H1 (cell line): ENCODE measurements around the gene ZNF48. TPM values are rescaled to one million over a fixed set of nuclear protein-coding genes. Genes with fewer than 3 reads are reported as not detected.

Experiments
- CTCF ChIA-PET: fragments of 300-600 bp; sonication (Branson Sonifier 250); formaldehyde crosslinking; loops from one replicate; lab custom pipeline; 2021; ENCODE audit not compliant: partially characterized antibody; lab: Charles Lee
- POLR2A ChIA-PET: fragments of 300-600 bp; sonication (Branson Sonifier 250); formaldehyde crosslinking; loops from one replicate; lab custom pipeline; 2021; ENCODE audit warnings: inconsistent platforms; ENCODE audit not compliant: partially characterized antibody; lab: Charles Lee
- DNase-seq, 2 experiments: peaks; one replicate each; pipeline versions ENCODE4 v3.0.0 to v3.0.0-alpha.2; 2010 to 2022; ENCODE audit warnings: low spot score in 2 of 2, low read depth in 1 of 2, mixed read lengths in 1 of 2
- FAIRE-seq: peaks from 2 replicates; lab custom pipeline; 2011; peaks lifted over from hg19 to GRCh38; lab: Jason Lieb, UNC
- H2AFZ ChIP-seq: 2 replicates; pipeline ENCODE4 v1.8.1; 2012; ENCODE audit warnings: low read length, inconsistent platforms
- H2AK5ac ChIP-seq: 2 replicates; pipeline ENCODE4 v1.6.1; 2013; ENCODE audit warnings: low read depth, low read length
- H2BK120ac ChIP-seq: replicated peaks from 2 replicates; pipeline ENCODE3; 2013; ENCODE audit warnings: low read depth, low read length, inconsistent platforms
- H2BK12ac ChIP-seq: 2 replicates; pipeline ENCODE4 v1.6.1; 2013; ENCODE audit warnings: low read depth, low read length
- H2BK15ac ChIP-seq: 2 replicates; pipeline ENCODE4 v1.6.1; 2013; ENCODE audit warnings: low read length
- H2BK20ac ChIP-seq: 2 replicates; pipeline ENCODE4 v1.6.1; 2013; ENCODE audit warnings: low read length
- H2BK5ac ChIP-seq: 2 replicates; pipeline ENCODE4 v1.6.1; 2013; ENCODE audit warnings: low read depth, low read length
- H3K14ac ChIP-seq: 2 replicates; pipeline ENCODE4 v1.6.1; 2013; ENCODE audit warnings: inconsistent platforms; ENCODE audit not compliant: insufficient read length
- H3K18ac ChIP-seq: 2 replicates; pipeline ENCODE4 v1.6.1; 2013; ENCODE audit warnings: low read length; ENCODE audit errors: extremely low read depth
- H3K23ac ChIP-seq: 2 replicates; pipeline ENCODE4 v1.6.1; 2013; ENCODE audit warnings: inconsistent platforms; ENCODE audit not compliant: insufficient read length
- H3K23me2 ChIP-seq: 2 replicates; pipeline ENCODE4 v1.6.1; 2013; ENCODE audit warnings: low read depth, low read length
- H3K27ac ChIP-seq: 2 replicates; pipeline ENCODE4 v1.6.1; 2011; ENCODE audit warnings: low read depth, low read length, inconsistent platforms
- H3K27me3 ChIP-seq, 4 experiments: replicated peaks in 1 of 4; 1 replicate in 1 of 4; 2 replicates in 3 of 4; pipeline versions ENCODE4 v1.6.1 to v1.8.1; 2011 to 2013; ENCODE audit warnings: low read length in 3 of 4, mild to moderate bottlenecking in 3 of 4, inconsistent platforms in 2 of 4, mixed read lengths in 2 of 4, moderate library complexity in 1 of 4; ENCODE audit not compliant: control insufficient read depth in 3 of 4, insufficient read depth in 3 of 4; ENCODE audit errors: extremely low read depth in 1 of 4
- H3K36me3 ChIP-seq, 4 experiments: 2 replicates each; pipeline versions ENCODE4 v1.6.1 to v1.8.1; 2011 to 2013; ENCODE audit warnings: mild to moderate bottlenecking in 4 of 4, low read length in 3 of 4, moderate library complexity in 2 of 4, control low read depth in 1 of 4, inconsistent platforms in 1 of 4; ENCODE audit not compliant: insufficient read depth in 4 of 4, control insufficient read depth in 2 of 4
- H3K4ac ChIP-seq: replicated peaks from 2 replicates; pipeline ENCODE3; 2013; ENCODE audit warnings: low read length, low read depth, mixed read lengths, inconsistent platforms; ENCODE audit not compliant: insufficient read length
- H3K4me1 ChIP-seq, 4 experiments: replicated peaks in 1 of 4; 1 replicate in 1 of 4; 2 replicates in 3 of 4; pipeline versions ENCODE4 v1.6.1 to v1.8.1; 2011 to 2013; ENCODE audit warnings: low read length in 3 of 4, inconsistent platforms in 2 of 4, mixed read lengths in 1 of 4; ENCODE audit not compliant: insufficient read depth in 4 of 4, control insufficient read depth in 3 of 4
- H3K4me2 ChIP-seq, 2 experiments: 2 replicates each; pipeline versions ENCODE4 v1.6.1 to v1.8.1; 2011 to 2013; ENCODE audit warnings: low read depth in 2 of 2, low read length in 2 of 2, control low read depth in 1 of 2, inconsistent platforms in 1 of 2, mild to moderate bottlenecking in 1 of 2; ENCODE audit not compliant: insufficient read depth in 1 of 2
- H3K4me3 ChIP-seq, 4 experiments: fragments of 200-600, 300-600 bp in 1 of 4; sonication (generic), shearing (Covaris generic), sonication (Bioruptor Twin) in 1 of 4; 2 replicates each; pipeline versions ENCODE4 v1.5.1 to v1.8.1; 2011 to 2016; ENCODE audit warnings: low read length in 4 of 4, low read depth in 3 of 4, control low read depth in 2 of 4, inconsistent platforms in 2 of 4, mild to moderate bottlenecking in 2 of 4, mixed read lengths in 1 of 4, moderate library complexity in 1 of 4; ENCODE audit not compliant: insufficient read depth in 2 of 4; ENCODE audit errors: extremely low read depth in 1 of 4
- H3K56ac ChIP-seq: replicated peaks from 2 replicates; pipeline ENCODE3; 2013; ENCODE audit warnings: low read depth, mild to moderate bottlenecking, mixed read lengths, low read length, inconsistent platforms; ENCODE audit not compliant: insufficient read length
- H3K79me1 ChIP-seq: 2 replicates; pipeline ENCODE4 v1.6.1; 2013; ENCODE audit warnings: low read depth, low read length, control low read depth
- H3K79me2 ChIP-seq, 2 experiments: 2 replicates each; pipeline versions ENCODE4 v1.6.1 to v1.8.1; 2012 to 2013; ENCODE audit warnings: low read length in 2 of 2, mild to moderate bottlenecking in 2 of 2, inconsistent platforms in 1 of 2; ENCODE audit not compliant: insufficient read depth in 2 of 2, control insufficient read depth in 1 of 2
- H3K9ac ChIP-seq, 4 experiments: replicated peaks in 1 of 4; 1 replicate in 1 of 4; 2 replicates in 3 of 4; pipeline versions ENCODE4 v1.6.1 to v1.8.1; 2011 to 2013; ENCODE audit warnings: low read depth in 3 of 4, low read length in 3 of 4, control low read depth in 2 of 4, mild to moderate bottlenecking in 2 of 4, moderate library complexity in 2 of 4, inconsistent platforms in 1 of 4; ENCODE audit errors: extremely low read depth in 1 of 4
- H3K9me3 ChIP-seq, 2 experiments: 2 replicates each; pipeline versions ENCODE4 v1.6.1 to v1.8.1; 2012 to 2013; ENCODE audit warnings: mild to moderate bottlenecking in 2 of 2, moderate library complexity in 2 of 2, control low read depth in 1 of 2, inconsistent platforms in 1 of 2, low read depth in 1 of 2, low read length in 1 of 2, mixed read lengths in 1 of 2; ENCODE audit not compliant: insufficient read depth in 2 of 2
- H4K20me1 ChIP-seq, 2 experiments: replicated peaks in 1 of 2; 2 replicates each; pipeline versions ENCODE3 to v1.8.1; 2011 to 2013; ENCODE audit warnings: inconsistent platforms in 2 of 2, low read length in 2 of 2, mild to moderate bottlenecking in 1 of 2; ENCODE audit not compliant: insufficient read depth in 2 of 2, control insufficient read depth in 1 of 2
- H4K5ac ChIP-seq: 2 replicates; pipeline ENCODE4 v1.6.1; 2013; ENCODE audit warnings: low read length, low read depth, mixed read lengths, inconsistent platforms; ENCODE audit not compliant: insufficient read length
- H4K8ac ChIP-seq: 2 replicates; pipeline ENCODE4 v1.8.0; 2013; ENCODE audit warnings: mild to moderate bottlenecking, moderate library complexity, low read length, inconsistent platforms; ENCODE audit not compliant: insufficient read depth; ENCODE audit errors: extremely low read depth
- H4K91ac ChIP-seq: replicated peaks from 2 replicates; pipeline ENCODE3; 2013; ENCODE audit warnings: low read length, mixed read lengths, inconsistent platforms; ENCODE audit not compliant: insufficient read length
- KDM1A ChIP-seq: fragments of 200-600, 300-600 bp; sonication (generic); IDR thresholded peaks from 2 replicates; pipeline ENCODE4 v1.7.1; 2016; ENCODE audit warnings: mild to moderate bottlenecking, low read length, borderline replicate concordance
- YY1 ChIP-seq: IDR thresholded peaks from 2 replicates; pipeline ENCODE4 v1.6.1; 2011; ENCODE audit warnings: low read depth, mild to moderate bottlenecking, low read length
- WGBS, 2 experiments: shearing (Covaris generic) in 1 of 2; methylation state at CpG; one replicate each; pipeline versions ENCODE4 v1.1.6 to v1.1.7; 2013 to 2015; ENCODE audit warnings: low lambda C conversion rate in 2 of 2, mixed read lengths in 2 of 2, inconsistent platforms in 1 of 2, low coverage in 1 of 2, missing lambda C conversion rate in 1 of 2; ENCODE audit not compliant: insufficient replicate concordance in 2 of 2, insufficient coverage in 1 of 2, insufficient read length in 1 of 2; ENCODE audit errors: extremely low coverage in 1 of 2, missing lambda C conversion rate in 1 of 2; 5-methylcytosine and 5-hydroxymethylcytosine counted together
- polyA plus RNA-seq, 7 experiments: library from polyadenylated mRNA; depleted of rRNA in 3 of 7; stranded (reverse) in 5 of 7; unstranded in 2 of 7; fragments of >200 nt in 5 of 7; fragments of 200-250 nt in 2 of 7; gene quantifications; 1 replicate in 5 of 7; 2 replicates in 1 of 7; 4 replicates in 1 of 7; pipeline versions ENCODE4 v1.2.1 to v1.2.3, GENCODE V29; 2011 to 2013; ENCODE audit warnings: missing spikeins in 2 of 7, mixed read lengths in 2 of 7
- total RNA-seq: library from RNA; stranded (reverse); fragmentation: NEBNext Ultra II Directional; extraction: Animal tissue kit (Norgen Biotek cat#: 25700); gene quantifications from 2 replicates; pipeline ENCODE4 v1.2.1, GENCODE V29; 2021

The ZNF48 gene
- total and polyA plus RNA-seq, 2 of the 8 experiments (the other 6 are each of a cell fraction or from before 2014, with no cell fraction given): 30.4 to 41.2 TPM

- Histone ChIP-seq H2AK5ac (no peak overlapping the region), H3K23ac (no peak overlapping the region), H4K91ac (no peak overlapping the region), H2BK5ac (peak overlapping the region; percentile 12; the same call in 1 of the 2 replicates), H3K18ac (peak overlapping the region; percentile 81), H3K27me3 (no peaks in the 10 kb centered on the region; a peak in 1 of 7 replicates), H3K9me3 (no peaks in the 10 kb centered on the region), H3K23me2 (peaks cover 12% of the 10 kb centered on the region), H3K4ac (no peak overlapping the region), H4K5ac (peak overlapping the region; percentile 64), H3K27ac (no peak overlapping the region; the same call in 1 of the 2 replicates), H2BK20ac (0 out of 2 replicates have a peak overlapping the region, but pooled peaks have one; percentile 29), H3K4me2 (peak overlapping the region; percentile 82 to 97), H3K56ac (no peak overlapping the region)
- 38% methylated on average over 14 of the region's 14 CpGs; no CpG with 5 or more reads in 1 of the 2 experiments for WGBS, 2 experiments
- no peak for TF ChIP-seq YY1
- TF ChIP-seq KDM1A: peak; percentile 12; the same call in 1 of the 2 replicates
- TF ChIP-seq, all 59 proteins: peak for 1
- Histone ChIP-seq H3K79me2 (peaks cover 0 to 8% of the 10 kb centered on the region in 2 experiments; a peak in 2 of 4 replicates), H3K36me3 (peaks cover 0 to 8% (median 2%) of the 10 kb centered on the region in 4 experiments; a peak in 4 of 8 replicates), H2BK12ac (0 out of 2 replicates have a peak overlapping the region, but pooled peaks have one; percentile 2), H2BK15ac (no peak overlapping the region), H3K9ac (peak overlapping the region in 3 of 4 experiments; percentile 43 to 85 (median 78); a peak in 6 of 7 replicates), H2BK120ac (no peak overlapping the region), H2AFZ (peak overlapping the region; percentile 98), H3K4me3 (peak overlapping the region; percentile 74 to 85 (median 81)), H3K79me1 (peaks cover 5% of the 10 kb centered on the region; the same call in 1 of the 2 replicates), H3K14ac (no peak overlapping the region), H3K4me1 (peaks cover 3 to 12% (median 4%) of the 10 kb centered on the region in 4 experiments; a peak in 6 of 7 replicates), H4K20me1 (peaks cover 0 to 16% of the 10 kb centered on the region in 2 experiments), H4K8ac (no peak overlapping the region; the same call in 1 of the 2 replicates)
- ChIA-PET CTCF (interaction anchor here (0.7 to 2.9 kb wide), 10 partner anchors 10 to 287 kb away, joined by 3 to 20 read pairs (median 4); partner anchors contain the start of genes DCTPP1 and ZNF48), POLR2A (interaction anchor here (0.6 to 5.1 kb wide), 15 partner anchors 8 to 203 kb away, joined by 3 to 61 read pairs (median 5); partner anchors contain the start of genes CD2BP2, ZNF48, ZNF688 and ZNF689)
- FAIRE-seq: no peak
- DNase-seq: no peak
These were observed 11.5 kb downstream of the ZNF48 start for GRCh38 chr16:30406795-30407101.
